CD8-positive, alpha-beta memory T cell (primary cell): ENCODE measurements around the gene EXOSC9. TPM values are rescaled to one million over a fixed set of nuclear protein-coding genes. Genes with fewer than 3 reads are reported as not detected.

Experiments used
- CTCF ChIA-PET: fragments of 350-600 bp; sonication (Branson Sonifier 250); formaldehyde crosslinking; loops from one replicate; lab custom pipeline; 2021; ENCODE audit warnings: antibody characterized with exemption; lab: Charles Lee
- POLR2A ChIA-PET: fragments of 350-600 bp; sonication (Branson Sonifier 250); formaldehyde crosslinking; loops from one replicate; lab custom pipeline; 2021; ENCODE audit warnings: antibody characterized with exemption; lab: Charles Lee
- DNase-seq, 5 donors: peaks; one replicate each; pipeline versions ENCODE4 v3.0.0 to v3.0.0-alpha.2; 2020 to 2022; ENCODE audit warnings: mixed read lengths in 1 of 5
- H3K27ac ChIP-seq: one replicate; pipeline ENCODE4 v1.7.0; 2013; ENCODE audit warnings: low read depth, mild to moderate bottlenecking, low read length, moderate library complexity
- H3K27me3 ChIP-seq: 2 replicates; pipeline ENCODE4 v1.7.0; 2013; ENCODE audit warnings: low read length, mild to moderate bottlenecking; ENCODE audit not compliant: insufficient read depth, poor library complexity, severe bottlenecking
- H3K36me3 ChIP-seq: 2 replicates; pipeline ENCODE4 v1.7.0; 2013; ENCODE audit warnings: mild to moderate bottlenecking, low read length, moderate library complexity; ENCODE audit not compliant: insufficient read depth
- H3K4me1 ChIP-seq: 2 replicates; pipeline ENCODE4 v1.7.0; 2013; ENCODE audit warnings: mild to moderate bottlenecking, low read length, moderate library complexity; ENCODE audit not compliant: insufficient read depth
- H3K4me3 ChIP-seq: 2 replicates; pipeline ENCODE4 v1.7.0; 2013; ENCODE audit warnings: mild to moderate bottlenecking, low read length
- H3K9me3 ChIP-seq: 2 replicates; pipeline ENCODE4 v1.7.0; 2013; ENCODE audit warnings: mild to moderate bottlenecking, low read length
- H3K27ac Mint-ChIP-seq, 8 donors: one replicate each; pipeline ENCODE4 v1.8.0; 2020 to 2021; ENCODE audit warnings: mixed read lengths in 8 of 8, mild to moderate bottlenecking in 6 of 8, inconsistent platforms in 3 of 8, moderate library complexity in 3 of 8
- H3K27me3 Mint-ChIP-seq, 2 donors: one replicate each; pipeline ENCODE4 v1.8.0; 2020 to 2021; ENCODE audit warnings: mixed read lengths in 2 of 2, mild to moderate bottlenecking in 1 of 2, moderate library complexity in 1 of 2
- H3K36me3 Mint-ChIP-seq, 3 donors: one replicate each; pipeline ENCODE4 v1.8.0; 2020 to 2021; ENCODE audit warnings: mixed read lengths in 3 of 3, inconsistent platforms in 1 of 3, mild to moderate bottlenecking in 1 of 3
- H3K4me1 Mint-ChIP-seq, 3 donors: one replicate each; pipeline ENCODE4 v1.8.0; 2020 to 2021; ENCODE audit warnings: mixed read lengths in 3 of 3, inconsistent platforms in 1 of 3, mild to moderate bottlenecking in 1 of 3
- H3K4me3 Mint-ChIP-seq, 7 donors: one replicate each; pipeline ENCODE4 v1.8.0; 2020 to 2021; ENCODE audit warnings: mixed read lengths in 7 of 7, mild to moderate bottlenecking in 6 of 7, moderate library complexity in 4 of 7, inconsistent platforms in 2 of 7
- H3K9me3 Mint-ChIP-seq, 5 donors: one replicate each; pipeline ENCODE4 v1.8.0; 2020 to 2022; ENCODE audit warnings: mixed read lengths in 5 of 5, mild to moderate bottlenecking in 3 of 5, moderate library complexity in 2 of 5, inconsistent platforms in 1 of 5
- polyA plus RNA-seq: library from polyadenylated mRNA; unstranded; fragments of 300-500 nt; fragmentation: Illumina TruSeq; gene quantifications from one replicate; pipeline ENCODE4 v1.2.3, GENCODE V29; 2021
- total RNA-seq, 2 experiments: library from RNA; stranded (reverse); gene quantifications; one replicate each; pipeline ENCODE4 v1.2.3, GENCODE V29; 2021

Gene EXOSC9
- total and polyA plus RNA-seq, 3 experiments from 2014 or later, result 41.7 to 72.9 (median 72.2) TPM

GRCh38 chr4:121783210-121783609, 17.9 kb upstream of the EXOSC9 start:
- POLR2A ChIA-PET, result no interaction called here
- Histone ChIP-seq H3K36me3 (no peaks in the 10 kb centered on the region), H3K9me3 (no peaks in the 10 kb centered on the region), H3K27me3 (no peaks in the 10 kb centered on the region), H3K4me3 (no peak overlapping the region), H3K4me1 (no peaks in the 10 kb centered on the region), H3K27ac (no peak overlapping the region)
- DNase-seq, result no peak
- peaks cover 0 to 4% (median 1%) of the 10 kb centered on the region in 3 donors for H3K36me3 Mint-ChIP-seq
- H3K9me3 Mint-ChIP-seq, result peaks cover 3 to 8% (median 5%) of the 10 kb centered on the region in 5 donors
- CTCF ChIA-PET, result no interaction called here
- H3K4me3 Mint-ChIP-seq, result no peak overlapping the region
- H3K27me3 Mint-ChIP-seq, result peaks cover 14 to 55% of the 10 kb centered on the region in 2 donors
- no peak overlapping the region for H3K27ac Mint-ChIP-seq
- H3K4me1 Mint-ChIP-seq, result peaks cover 0 to 2% (median under 1%) of the 10 kb centered on the region in 3 donors

GRCh38 chr4:121784401-121784800, 16.7 kb upstream of the EXOSC9 start:
- H3K27me3 Mint-ChIP-seq, result peaks cover 17 to 65% of the 10 kb centered on the region in 2 donors
- ChIA-PET CTCF (no interaction called here), POLR2A (no interaction called here)
- no peak overlapping the region for H3K4me3 Mint-ChIP-seq
- Histone ChIP-seq H3K27me3 (no peaks in the 10 kb centered on the region), H3K36me3 (no peaks in the 10 kb centered on the region), H3K4me3 (no peak overlapping the region), H3K4me1 (no peaks in the 10 kb centered on the region), H3K27ac (no peak overlapping the region), H3K9me3 (no peaks in the 10 kb centered on the region)
- H3K4me1 Mint-ChIP-seq, result no peaks in the 10 kb centered on the region
- peaks cover 0 to 4% (median 1%) of the 10 kb centered on the region in 3 donors for H3K36me3 Mint-ChIP-seq
- no peak overlapping the region for H3K27ac Mint-ChIP-seq
- peaks cover 3 to 8% (median 5%) of the 10 kb centered on the region in 5 donors for H3K9me3 Mint-ChIP-seq
- no peak for DNase-seq

GRCh38 chr4:121784975-121785374, 16.1 kb upstream of the EXOSC9 start:
- Histone ChIP-seq H3K4me3 (no peak overlapping the region), H3K27me3 (no peaks in the 10 kb centered on the region), H3K36me3 (no peaks in the 10 kb centered on the region), H3K27ac (no peak overlapping the region), H3K4me1 (no peaks in the 10 kb centered on the region), H3K9me3 (no peaks in the 10 kb centered on the region)
- DNase-seq, result no peak
- Mint-ChIP-seq H3K4me1 (no peaks in the 10 kb centered on the region), H3K4me3 (no peak overlapping the region), H3K27ac (no peak overlapping the region), H3K9me3 (peaks cover 3 to 8% (median 5%) of the 10 kb centered on the region in 5 donors), H3K27me3 (peaks cover 17 to 67% of the 10 kb centered on the region in 2 donors), H3K36me3 (peaks cover 0 to 4% (median 1%) of the 10 kb centered on the region in 3 donors)
- ChIA-PET CTCF (no interaction called here), POLR2A (no interaction called here)

- H3K4me3 Mint-ChIP-seq, result no peak overlapping the region
- H3K27me3 Mint-ChIP-seq, result peaks cover 17 to 65% of the 10 kb centered on the region in 2 donors
- no peaks in the 10 kb centered on the region for H3K4me1 Mint-ChIP-seq
- no peaks in the 10 kb centered on the region for H3K27me3 ChIP-seq
- CTCF ChIA-PET, result interaction anchor here (1.1 kb wide), 1 partner anchor 9 kb away, joined by 3 read pairs; no protein-coding TSS in a partner anchor
- no peak for DNase-seq
- H3K27ac Mint-ChIP-seq, result peak overlapping the region in 1 of 8 donors; percentile 55
- H3K27ac ChIP-seq, result no peak overlapping the region
- no peaks in the 10 kb centered on the region for H3K36me3 ChIP-seq
- H3K9me3 ChIP-seq, result no peaks in the 10 kb centered on the region
- POLR2A ChIA-PET, result no interaction called here
- H3K4me1 ChIP-seq, result no peaks in the 10 kb centered on the region
- peaks cover 3 to 8% (median 5%) of the 10 kb centered on the region in 5 donors for H3K9me3 Mint-ChIP-seq
- H3K36me3 Mint-ChIP-seq, result peaks cover 0 to 4% (median 1%) of the 10 kb centered on the region in 3 donors
- H3K4me3 ChIP-seq, result no peak overlapping the region
These were observed 15.6 kb upstream of the EXOSC9 start for GRCh38 chr4:121785479-121785878.

- Histone ChIP-seq H3K4me3 (no peak overlapping the region), H3K27ac (no peak overlapping the region), H3K9me3 (no peaks in the 10 kb centered on the region), H3K27me3 (no peaks in the 10 kb centered on the region), H3K4me1 (no peaks in the 10 kb centered on the region), H3K36me3 (no peaks in the 10 kb centered on the region)
- POLR2A ChIA-PET, result no interaction called here
- Mint-ChIP-seq H3K9me3 (peaks cover 3 to 8% (median 5%) of the 10 kb centered on the region in 5 donors), H3K4me1 (no peaks in the 10 kb centered on the region), H3K27me3 (peaks cover 12 to 58% of the 10 kb centered on the region in 2 donors), H3K27ac (no peak overlapping the region), H3K36me3 (peaks cover 0 to 4% (median under 1%) of the 10 kb centered on the region in 3 donors), H3K4me3 (no peak overlapping the region)
- CTCF ChIA-PET, result interaction anchor here (1.1 kb wide), 1 partner anchor 9 kb away, joined by 3 read pairs; no protein-coding TSS in a partner anchor
- no peak for DNase-seq
These were observed 14.9 kb upstream of the EXOSC9 start for GRCh38 chr4:121786221-121786620.

- ChIA-PET CTCF (no interaction called here), POLR2A (interaction anchor here (0.6 kb wide), 1 partner anchor 11 kb away, joined by 6 read pairs; no protein-coding TSS in a partner anchor)
- no peak overlapping the region for H3K4me3 ChIP-seq
- no peak for DNase-seq
- no peaks in the 10 kb centered on the region for H3K27me3 ChIP-seq
- H3K4me1 ChIP-seq, result no peaks in the 10 kb centered on the region
- Mint-ChIP-seq H3K36me3 (peaks cover 0 to 4% (median 0%) of the 10 kb centered on the region in 3 donors), H3K27me3 (peaks cover 12 to 49% of the 10 kb centered on the region in 2 donors), H3K4me3 (no peak overlapping the region), H3K4me1 (no peaks in the 10 kb centered on the region), H3K9me3 (peaks cover 3 to 8% (median 5%) of the 10 kb centered on the region in 5 donors), H3K27ac (no peak overlapping the region)
- H3K36me3 ChIP-seq, result no peaks in the 10 kb centered on the region
- no peak overlapping the region for H3K27ac ChIP-seq
- no peaks in the 10 kb centered on the region for H3K9me3 ChIP-seq
These were observed 12.2 kb upstream of the EXOSC9 start for GRCh38 chr4:121788896-121789295.

- Histone ChIP-seq H3K27me3 (no peaks in the 10 kb centered on the region), H3K9me3 (no peaks in the 10 kb centered on the region), H3K27ac (no peak overlapping the region), H3K4me3 (no peak overlapping the region), H3K36me3 (no peaks in the 10 kb centered on the region), H3K4me1 (no peaks in the 10 kb centered on the region)
- Mint-ChIP-seq H3K4me1 (peaks cover 0 to under 1% (median 0%) of the 10 kb centered on the region in 3 donors), H3K9me3 (peaks cover 2 to 5% (median 3%) of the 10 kb centered on the region in 5 donors), H3K36me3 (peaks cover 0 to 2% (median 0%) of the 10 kb centered on the region in 3 donors), H3K27ac (no peak overlapping the region), H3K4me3 (no peak overlapping the region), H3K27me3 (peaks cover 12 to 44% of the 10 kb centered on the region in 2 donors)
- ChIA-PET POLR2A (no interaction called here), CTCF (no interaction called here)
- no peak for DNase-seq
These were observed 11.7 kb upstream of the EXOSC9 start for GRCh38 chr4:121789455-121789854.

GRCh38 chr4:121789960-121790829, 10.9 kb upstream of the EXOSC9 start:
- no peak overlapping the region for H3K4me3 Mint-ChIP-seq
- H3K27ac Mint-ChIP-seq, result no peak overlapping the region
- POLR2A ChIA-PET, result no interaction called here
- Histone ChIP-seq H3K4me1 (no peaks in the 10 kb centered on the region), H3K4me3 (no peak overlapping the region), H3K36me3 (no peaks in the 10 kb centered on the region), H3K27me3 (no peaks in the 10 kb centered on the region), H3K27ac (no peak overlapping the region), H3K9me3 (no peaks in the 10 kb centered on the region)
- H3K4me1 Mint-ChIP-seq, result peaks cover 0 to 6% (median 0%) of the 10 kb centered on the region in 3 donors
- CTCF ChIA-PET, result no interaction called here
- no peaks in the 10 kb centered on the region for H3K36me3 Mint-ChIP-seq
- H3K9me3 Mint-ChIP-seq, result peaks cover 0 to 3% (median 0%) of the 10 kb centered on the region in 5 donors
- peaks cover 9 to 36% of the 10 kb centered on the region in 2 donors for H3K27me3 Mint-ChIP-seq
- no peak for DNase-seq
